T-helper 1 cell treated with Interleukin-12 subunit alpha and Interleukin-12 subunit beta and Interleukin-4 antibody, amounts not matched to agents 30 ng/mL and 1 ng/mL, for 36 hours (primary cell): ENCODE measurements around the gene SLC39A11. TPM values are rescaled to one million over a fixed set of nuclear protein-coding genes. Genes with fewer than 3 reads are reported as not detected.
"Not testable (repeated sequence)": the region's sequence is repeated elsewhere in the genome, so short reads cannot be mapped to it uniquely, and the experiment has no call there.

Experiments
- intact Hi-C: fragments of 100-400 bp; cut with micrococcal nuclease; formaldehyde crosslinking; loops from one replicate; pipeline ENCODE4 v1.15.1; 2024
- total RNA-seq: library from RNA; stranded (reverse); gene quantifications from 2 replicates; pipeline ENCODE4 v1.2.3, GENCODE V29; 2022

SLC39A11 gene
- total RNA-seq, 1 donor from 2014 or later: 27.9 TPM

- intact Hi-C loops: no loop called here
Measured at GRCh38 chr17:72795941-72796340, 296.5 kb downstream of the SLC39A11 start.

- intact Hi-C loops: no loop called here
Measured at GRCh38 chr17:72794152-72794551, 298.3 kb downstream of the SLC39A11 start.

GRCh38 chr17:72792771-72793170 lies 299.7 kb downstream of the SLC39A11 start:
- intact Hi-C loops: no loop called here

- intact Hi-C loops: no loop called here
Measured at GRCh38 chr17:72790190-72790589, 302.3 kb downstream of the SLC39A11 start.

- intact Hi-C loops: no loop called here
Measured at GRCh38 chr17:72789711-72790110, 302.8 kb downstream of the SLC39A11 start.

- intact Hi-C loops: no loop called here
Measured at GRCh38 chr17:72788950-72789585, 303.4 kb downstream of the SLC39A11 start.

GRCh38 chr17:72786209-72786608 lies 306.3 kb downstream of the SLC39A11 start:
- intact Hi-C loops: no loop called here

- intact Hi-C loops: no loop called here
Measured at GRCh38 chr17:72782985-72783701, 309.3 kb downstream of the SLC39A11 start.

GRCh38 chr17:72782437-72782836 lies 310.1 kb downstream of the SLC39A11 start:
- intact Hi-C loops: not testable (repeated sequence)

GRCh38 chr17:72778169-72779151 lies 314.0 kb downstream of the SLC39A11 start:
- intact Hi-C loops: no loop called here

GRCh38 chr17:72775919-72776318 lies 316.6 kb downstream of the SLC39A11 start:
- intact Hi-C loops: no loop called here

GRCh38 chr17:72775237-72775636 lies 317.3 kb downstream of the SLC39A11 start:
- intact Hi-C loops: no loop called here

- intact Hi-C loops: no loop called here
Measured at GRCh38 chr17:72774236-72774635, 318.3 kb downstream of the SLC39A11 start.

- intact Hi-C loops: not testable (repeated sequence)
Measured at GRCh38 chr17:72773225-72773624, 319.3 kb downstream of the SLC39A11 start.

- intact Hi-C loops: no loop called here
Measured at GRCh38 chr17:72772331-72772821, 320.1 kb downstream of the SLC39A11 start.

- intact Hi-C loops: no loop called here
Measured at GRCh38 chr17:72771734-72772133, 320.8 kb downstream of the SLC39A11 start.

GRCh38 chr17:72766761-72767356 lies 325.6 kb downstream of the SLC39A11 start:
- intact Hi-C loops: no loop called here

- intact Hi-C loops: no loop called here
Measured at GRCh38 chr17:72765368-72766153, 326.9 kb downstream of the SLC39A11 start.

- intact Hi-C loops: no loop called here
Measured at GRCh38 chr17:72764632-72765041, 327.9 kb downstream of the SLC39A11 start.

- intact Hi-C loops: no loop called here
Measured at GRCh38 chr17:72763981-72764380, 328.5 kb downstream of the SLC39A11 start.
